ENCODE measurements around the gene GBA2.
A peak's percentile ranks its signal among the peaks of the same experiment; 100 is the strongest.

GBA2 gene

DNA sequence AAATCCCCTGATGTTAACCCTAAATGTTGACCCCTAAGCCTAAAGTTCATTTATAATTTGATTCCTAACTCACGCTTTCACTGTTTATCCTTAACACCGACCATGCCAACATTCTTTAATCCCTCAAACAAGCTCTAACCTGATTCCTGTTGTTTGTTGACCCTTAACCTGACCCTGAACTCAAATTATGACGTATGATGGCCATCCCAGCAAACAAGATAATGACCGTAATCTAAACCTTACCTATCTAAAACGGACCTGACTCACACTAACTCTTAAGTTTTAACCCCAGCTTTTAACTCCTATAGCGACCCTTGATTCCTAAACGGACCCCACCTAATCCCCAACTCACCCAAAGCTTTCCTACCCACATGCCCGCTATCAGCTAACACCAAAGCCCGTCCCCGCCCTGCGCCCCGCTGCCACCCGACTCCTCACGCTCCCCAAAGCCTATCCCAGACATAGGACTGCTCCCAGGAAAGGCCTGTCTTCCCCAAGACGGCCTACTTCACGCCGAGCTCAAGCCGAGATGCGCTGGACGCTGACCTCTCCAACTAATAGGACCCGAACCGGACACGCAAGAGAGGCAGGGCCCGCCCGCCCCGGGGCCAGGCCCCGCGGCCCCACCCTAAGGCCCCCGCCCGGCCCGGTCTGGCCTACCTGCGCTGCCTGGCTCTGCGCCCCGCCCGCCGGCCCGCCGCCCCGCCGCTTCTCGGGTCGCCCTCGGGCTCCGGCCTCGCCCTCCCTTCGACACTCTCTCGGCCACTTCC is 17.4 kb downstream of the GBA2 start:
- H3K4me1 ChIP-seq (ENCODE audit: control insufficient read depth in 2 of 2, insufficient read depth in 2 of 2, low read length in 2 of 2), result peaks cover 55 to 69% of the 10 kb centered on the region in 2 donors
- no peaks in the 10 kb centered on the region for H3K27me3 ChIP-seq (ENCODE audit: control insufficient read depth in 2 of 2, insufficient read depth in 2 of 2, low read length in 2 of 2)

DNA sequence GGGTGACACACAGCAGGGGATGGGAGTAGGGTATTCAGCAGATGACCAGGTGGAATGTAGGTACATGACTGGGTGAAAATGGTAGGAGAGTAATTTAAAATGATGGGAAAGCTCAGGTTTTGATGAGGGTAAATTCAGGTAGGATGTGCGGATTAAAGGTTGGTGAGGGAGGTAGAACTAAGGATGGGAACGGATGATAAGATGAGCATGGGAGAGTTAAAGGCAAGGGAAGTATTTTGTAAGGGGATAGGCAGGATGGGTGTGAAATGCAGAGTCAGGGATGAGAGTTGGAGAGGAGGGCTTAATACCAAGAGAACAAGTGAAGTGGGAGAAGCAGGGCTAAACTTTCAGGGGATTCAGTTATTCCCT is 18.6 kb downstream of the GBA2 start:
- Histone ChIP-seq H3K9me3 (ENCODE audit: control insufficient read depth in 2 of 2, low read length in 2 of 2) (no peaks in the 10 kb centered on the region), H3K36me3 (ENCODE audit: control insufficient read depth in 2 of 2, insufficient read depth in 2 of 2, low read length in 2 of 2) (peaks cover 8 to 12% of the 10 kb centered on the region in 2 donors), H3K27ac (ENCODE audit: low read depth in 2 of 2, low read length in 2 of 2) (peak overlapping the region; percentile 98), H3K9ac (ENCODE audit: low read depth in 1 of 2, low read length in 2 of 2) (peak overlapping the region; percentile 48 to 88), H3K4me1 (ENCODE audit: control insufficient read depth in 2 of 2, insufficient read depth in 2 of 2, low read length in 2 of 2) (peaks cover 56 to 74% of the 10 kb centered on the region in 2 donors), H3K4me3 (ENCODE audit: low read length in 2 of 2) (peak overlapping the region; percentile 89 to 94), H3K27me3 (ENCODE audit: control insufficient read depth in 2 of 2, insufficient read depth in 2 of 2, low read length in 2 of 2) (no peaks in the 10 kb centered on the region)

More for the DNA sequence above, 17.4 kb downstream of the GBA2 start:
- Histone ChIP-seq H3K9ac (ENCODE audit: low read depth in 1 of 2, low read length in 2 of 2) (peak overlapping the region; percentile 88 to 98), H3K27ac (ENCODE audit: low read depth in 2 of 2, low read length in 2 of 2) (peak overlapping the region; percentile 98), H3K36me3 (ENCODE audit: control insufficient read depth in 2 of 2, insufficient read depth in 2 of 2, low read length in 2 of 2) (peaks cover 18 to 21% of the 10 kb centered on the region in 2 donors), H3K9me3 (ENCODE audit: control insufficient read depth in 2 of 2, low read length in 2 of 2) (no peaks in the 10 kb centered on the region), H3K4me3 (ENCODE audit: low read length in 2 of 2) (peak overlapping the region; percentile 89 to 94)

DNA sequence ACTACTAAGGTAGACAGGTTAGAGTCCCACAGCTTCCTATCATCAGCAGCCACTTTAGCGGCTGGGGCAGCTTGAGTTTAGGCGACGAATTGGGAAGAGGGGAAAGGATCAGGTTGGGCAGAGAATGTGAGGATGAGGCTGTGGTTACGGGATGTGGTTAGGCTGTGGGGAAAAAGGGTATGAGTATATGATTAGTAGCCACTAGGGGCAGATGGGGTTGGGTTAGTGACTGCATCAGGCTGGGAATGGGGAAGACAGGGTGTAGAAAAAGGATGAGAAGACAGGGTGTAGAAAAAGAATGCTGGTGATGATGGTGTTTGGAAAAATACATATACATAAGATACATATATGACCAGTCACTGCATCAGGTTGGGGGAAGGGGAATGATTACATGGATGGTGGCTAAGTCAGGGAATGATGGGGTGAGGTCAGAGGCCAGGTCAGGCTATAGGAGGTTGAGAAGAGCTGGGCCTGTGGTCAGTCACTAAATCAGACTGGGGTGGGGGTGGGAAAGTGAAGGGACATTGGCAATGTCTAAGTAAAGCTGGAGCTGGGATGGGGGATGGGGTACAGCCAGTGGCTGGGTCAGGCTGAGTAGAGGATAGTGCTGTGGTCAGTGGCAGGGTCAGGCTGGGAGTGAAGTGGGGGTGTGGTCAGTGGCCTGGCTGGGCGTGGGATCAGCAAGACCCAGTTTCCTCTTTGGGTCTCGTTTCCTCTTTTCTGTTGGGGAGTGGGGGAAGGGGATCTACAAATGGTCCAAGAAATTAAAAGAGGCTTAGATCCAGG is 19.1 kb downstream of the GBA2 start:
- Histone ChIP-seq H3K9ac (ENCODE audit: low read depth in 1 of 2, low read length in 2 of 2) (peak overlapping the region; percentile 4 to 35), H3K27me3 (ENCODE audit: control insufficient read depth in 2 of 2, insufficient read depth in 2 of 2, low read length in 2 of 2) (no peaks in the 10 kb centered on the region), H3K27ac (ENCODE audit: low read depth in 2 of 2, low read length in 2 of 2) (peak overlapping the region; percentile 98), H3K4me1 (ENCODE audit: control insufficient read depth in 2 of 2, insufficient read depth in 2 of 2, low read length in 2 of 2) (peaks cover 56 to 70% of the 10 kb centered on the region in 2 donors), H3K36me3 (ENCODE audit: control insufficient read depth in 2 of 2, insufficient read depth in 2 of 2, low read length in 2 of 2) (peaks cover 8 to 12% of the 10 kb centered on the region in 2 donors), H3K9me3 (ENCODE audit: control insufficient read depth in 2 of 2, low read length in 2 of 2) (no peaks in the 10 kb centered on the region), H3K4me3 (ENCODE audit: low read length in 2 of 2) (peak overlapping the region; percentile 4 to 94)

DNA sequence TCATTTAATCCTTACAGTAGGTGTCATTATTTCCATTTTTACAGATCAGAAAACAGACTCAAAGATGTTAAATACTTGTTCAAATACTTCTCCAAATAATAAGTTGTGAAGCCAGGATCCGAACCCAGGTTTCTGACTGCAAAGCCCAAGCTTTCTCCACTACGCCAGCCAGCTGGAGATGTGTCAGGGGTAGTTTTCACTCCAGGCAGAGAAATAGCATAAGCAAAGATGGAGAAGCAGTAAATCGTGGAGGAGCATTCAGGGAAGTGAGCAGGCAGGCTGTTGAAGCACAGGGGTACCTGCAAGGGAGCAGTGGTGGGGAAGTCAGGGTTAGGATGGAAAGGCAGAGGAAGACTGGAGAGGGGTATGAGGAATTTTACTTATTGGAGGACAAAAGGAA is 19.9 kb downstream of the GBA2 start:
- Histone ChIP-seq H3K4me3 (ENCODE audit: low read length in 2 of 2) (peak overlapping the region in 1 of 2 donors; percentile 94), H3K9ac (ENCODE audit: low read depth in 1 of 2, low read length in 2 of 2) (peak overlapping the region in 1 of 2 donors; percentile 4), H3K27me3 (ENCODE audit: control insufficient read depth in 2 of 2, insufficient read depth in 2 of 2, low read length in 2 of 2) (no peaks in the 10 kb centered on the region), H3K27ac (ENCODE audit: low read depth in 2 of 2, low read length in 2 of 2) (peak overlapping the region; percentile 69 to 98), H3K36me3 (ENCODE audit: control insufficient read depth in 2 of 2, insufficient read depth in 2 of 2, low read length in 2 of 2) (peaks cover 15% of the 10 kb centered on the region in 2 donors), H3K4me1 (ENCODE audit: control insufficient read depth in 2 of 2, insufficient read depth in 2 of 2, low read length in 2 of 2) (peaks cover 55 to 65% of the 10 kb centered on the region in 2 donors), H3K9me3 (ENCODE audit: control insufficient read depth in 2 of 2, low read length in 2 of 2) (no peaks in the 10 kb centered on the region)

DNA sequence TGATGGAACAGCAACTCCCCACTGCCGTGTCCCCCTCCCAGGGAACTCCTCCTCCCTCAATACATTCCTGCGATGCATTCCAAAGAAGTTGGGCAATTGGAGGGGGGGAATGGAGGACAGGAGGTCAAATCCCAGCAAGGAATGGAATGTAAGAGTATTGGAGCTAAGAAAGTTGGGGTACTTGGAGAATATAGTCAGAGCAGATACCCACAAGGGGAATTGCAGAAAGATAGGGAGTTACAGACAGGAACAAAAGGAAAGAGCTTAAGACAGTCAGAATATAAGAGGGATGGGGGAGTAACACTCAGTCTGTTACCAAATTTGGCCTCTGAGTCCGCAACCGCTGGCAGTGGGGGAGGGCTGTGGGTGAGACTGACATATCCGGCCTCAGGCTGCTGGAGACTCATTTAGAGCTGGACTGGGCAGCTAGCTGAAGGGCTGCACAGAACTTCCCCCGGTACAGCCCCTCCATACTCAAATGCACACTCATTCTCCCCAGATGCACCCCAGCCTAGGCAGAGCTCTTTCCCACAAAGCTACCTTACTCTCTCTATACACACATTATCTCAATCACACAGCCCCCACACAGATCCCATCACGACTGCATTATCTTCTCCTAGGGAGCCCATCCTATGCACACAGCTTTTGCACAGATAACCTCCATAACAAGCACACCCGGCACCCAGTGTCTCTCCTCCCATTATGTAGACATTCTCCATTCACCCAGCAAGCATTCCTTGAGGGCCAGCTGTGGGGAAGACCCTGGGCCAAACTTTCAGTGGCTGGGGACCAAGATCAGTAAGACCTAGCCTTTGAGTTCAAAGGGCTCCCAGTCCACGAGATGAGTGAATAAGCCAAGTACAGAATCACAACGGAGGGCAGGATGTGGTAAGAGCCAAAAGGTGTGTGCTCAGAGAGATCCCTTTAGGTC is 20.7 kb downstream of the GBA2 start:
- Histone ChIP-seq H3K9me3 (ENCODE audit: control insufficient read depth in 2 of 2, low read length in 2 of 2) (no peaks in the 10 kb centered on the region), H3K9ac (ENCODE audit: low read depth in 1 of 2, low read length in 2 of 2) (peak overlapping the region; percentile 41 to 61), H3K36me3 (ENCODE audit: control insufficient read depth in 2 of 2, insufficient read depth in 2 of 2, low read length in 2 of 2) (peaks cover 23% of the 10 kb centered on the region in 2 donors), H3K4me1 (ENCODE audit: control insufficient read depth in 2 of 2, insufficient read depth in 2 of 2, low read length in 2 of 2) (peaks cover 47 to 57% of the 10 kb centered on the region in 2 donors), H3K27ac (ENCODE audit: low read depth in 2 of 2, low read length in 2 of 2) (peak overlapping the region; percentile 58 to 83), H3K27me3 (ENCODE audit: control insufficient read depth in 2 of 2, insufficient read depth in 2 of 2, low read length in 2 of 2) (no peaks in the 10 kb centered on the region), H3K4me3 (ENCODE audit: low read length in 2 of 2) (peak overlapping the region; percentile 26 to 94)

DNA sequence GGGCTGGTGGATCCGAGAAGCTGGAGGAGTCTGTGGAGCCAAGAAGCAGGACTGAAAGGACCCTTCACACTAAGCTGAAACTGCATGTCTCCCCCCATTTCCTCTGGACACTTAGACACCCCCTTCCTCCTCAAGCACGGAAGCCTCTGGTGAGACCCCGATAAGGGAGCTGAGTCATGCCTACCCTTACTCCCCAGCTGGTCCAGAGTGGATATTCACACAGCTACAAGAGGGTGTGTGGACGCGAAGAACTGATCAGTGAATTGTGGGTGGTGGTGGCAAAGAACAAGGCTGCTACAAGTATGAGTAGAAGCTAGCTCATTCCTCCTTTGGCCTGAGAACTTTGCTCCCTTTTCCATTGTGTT is 21.4 kb downstream of the GBA2 start:
- Histone ChIP-seq H3K4me1 (ENCODE audit: control insufficient read depth in 2 of 2, insufficient read depth in 2 of 2, low read length in 2 of 2) (peaks cover 41 to 51% of the 10 kb centered on the region in 2 donors), H3K9me3 (ENCODE audit: control insufficient read depth in 2 of 2, low read length in 2 of 2) (no peaks in the 10 kb centered on the region), H3K9ac (ENCODE audit: low read depth in 1 of 2, low read length in 2 of 2) (peak overlapping the region; percentile 41 to 61), H3K27ac (ENCODE audit: low read depth in 2 of 2, low read length in 2 of 2) (peak overlapping the region; percentile 58 to 83), H3K36me3 (ENCODE audit: control insufficient read depth in 2 of 2, insufficient read depth in 2 of 2, low read length in 2 of 2) (peaks cover 26 to 30% of the 10 kb centered on the region in 2 donors), H3K27me3 (ENCODE audit: control insufficient read depth in 2 of 2, insufficient read depth in 2 of 2, low read length in 2 of 2) (no peaks in the 10 kb centered on the region), H3K4me3 (ENCODE audit: low read length in 2 of 2) (peak overlapping the region; percentile 14 to 94)

DNA sequence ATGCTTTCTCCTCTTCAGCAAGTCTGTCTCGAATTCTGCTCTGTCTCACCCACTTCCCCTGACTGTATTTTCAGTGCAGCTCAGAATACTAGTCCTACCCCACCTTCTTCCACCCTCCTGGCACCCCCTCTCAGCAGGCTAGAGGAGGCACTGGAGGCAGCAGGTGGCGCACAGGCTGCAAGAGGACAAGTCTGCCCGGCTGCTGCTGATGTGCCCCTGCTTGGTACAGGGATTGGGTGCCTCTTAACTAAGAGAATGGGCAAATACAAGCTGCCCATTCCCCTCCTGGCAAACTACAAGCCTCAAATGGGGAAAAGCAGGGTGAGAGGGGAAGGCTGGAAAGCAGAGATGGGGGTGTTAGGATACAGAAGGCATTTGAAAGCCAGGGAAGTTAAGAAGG is 22.1 kb downstream of the GBA2 start:
- Histone ChIP-seq H3K9me3 (ENCODE audit: control insufficient read depth in 2 of 2, low read length in 2 of 2) (no peaks in the 10 kb centered on the region), H3K4me3 (ENCODE audit: low read length in 2 of 2) (peak overlapping the region in 1 of 2 donors; percentile 94), H3K9ac (ENCODE audit: low read depth in 1 of 2, low read length in 2 of 2) (peak overlapping the region in 1 of 2 donors; percentile 27), H3K27me3 (ENCODE audit: control insufficient read depth in 2 of 2, insufficient read depth in 2 of 2, low read length in 2 of 2) (no peaks in the 10 kb centered on the region), H3K27ac (ENCODE audit: low read depth in 2 of 2, low read length in 2 of 2) (peak overlapping the region; percentile 58 to 83), H3K36me3 (ENCODE audit: control insufficient read depth in 2 of 2, insufficient read depth in 2 of 2, low read length in 2 of 2) (peaks cover 34 to 37% of the 10 kb centered on the region in 2 donors), H3K4me1 (ENCODE audit: control insufficient read depth in 2 of 2, insufficient read depth in 2 of 2, low read length in 2 of 2) (peaks cover 40 to 51% of the 10 kb centered on the region in 2 donors)

DNA sequence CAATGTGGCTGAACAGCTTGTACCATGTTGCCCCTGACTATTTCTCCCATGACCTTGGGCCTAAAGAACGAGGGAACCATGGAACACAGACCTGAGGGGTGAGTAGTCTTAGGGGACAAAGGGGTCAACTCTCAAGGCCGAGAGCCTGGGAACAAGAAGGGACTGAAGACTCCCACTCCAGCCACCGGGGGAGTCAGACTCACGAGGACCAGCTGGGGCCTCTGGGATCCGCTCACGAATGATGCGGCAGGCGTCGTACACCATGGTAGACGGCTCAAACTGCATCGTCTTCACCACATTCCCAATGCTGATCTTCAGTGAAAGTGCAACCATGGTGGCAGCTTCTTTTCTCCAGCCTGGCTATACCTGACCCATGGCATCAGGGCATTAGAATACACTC is 23.7 kb downstream of the GBA2 start:
- Histone ChIP-seq H3K36me3 (ENCODE audit: control insufficient read depth in 2 of 2, insufficient read depth in 2 of 2, low read length in 2 of 2) (peaks cover 48 to 53% of the 10 kb centered on the region in 2 donors), H3K4me3 (ENCODE audit: low read length in 2 of 2) (no peak overlapping the region), H3K4me1 (ENCODE audit: control insufficient read depth in 2 of 2, insufficient read depth in 2 of 2, low read length in 2 of 2) (peaks cover 33 to 41% of the 10 kb centered on the region in 2 donors), H3K27me3 (ENCODE audit: control insufficient read depth in 2 of 2, insufficient read depth in 2 of 2, low read length in 2 of 2) (no peaks in the 10 kb centered on the region), H3K9ac (ENCODE audit: low read depth in 1 of 2, low read length in 2 of 2) (no peak overlapping the region), H3K9me3 (ENCODE audit: control insufficient read depth in 2 of 2, low read length in 2 of 2) (no peaks in the 10 kb centered on the region), H3K27ac (ENCODE audit: low read depth in 2 of 2, low read length in 2 of 2) (no peak overlapping the region)

DNA sequence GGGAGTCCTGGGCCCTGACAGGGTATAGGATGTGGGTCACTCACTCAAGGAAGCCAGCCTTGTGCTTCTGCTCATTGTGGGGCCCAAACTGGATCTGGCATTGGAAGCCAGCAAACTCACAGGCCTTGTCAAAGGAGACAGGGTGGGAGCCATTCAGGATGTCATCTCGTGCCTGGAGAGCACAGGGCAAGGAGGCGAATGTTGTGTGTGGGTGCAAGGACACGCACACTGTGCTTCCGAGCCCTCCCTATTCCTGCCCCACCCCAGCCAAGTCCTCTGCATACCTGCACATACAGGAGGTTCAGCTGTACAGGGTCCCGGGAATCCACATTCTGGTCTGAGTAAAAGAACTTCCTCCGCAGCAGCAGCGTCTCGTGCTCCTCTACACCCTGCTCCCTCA is 25.1 kb downstream of the GBA2 start:
- Histone ChIP-seq H3K27me3 (ENCODE audit: control insufficient read depth in 2 of 2, insufficient read depth in 2 of 2, low read length in 2 of 2) (no peaks in the 10 kb centered on the region), H3K4me1 (ENCODE audit: control insufficient read depth in 2 of 2, insufficient read depth in 2 of 2, low read length in 2 of 2) (peaks cover 19 to 27% of the 10 kb centered on the region in 2 donors), H3K9ac (ENCODE audit: low read depth in 1 of 2, low read length in 2 of 2) (no peak overlapping the region), H3K9me3 (ENCODE audit: control insufficient read depth in 2 of 2, low read length in 2 of 2) (no peaks in the 10 kb centered on the region), H3K4me3 (ENCODE audit: low read length in 2 of 2) (no peak overlapping the region), H3K36me3 (ENCODE audit: control insufficient read depth in 2 of 2, insufficient read depth in 2 of 2, low read length in 2 of 2) (peaks cover 63 to 67% of the 10 kb centered on the region in 2 donors), H3K27ac (ENCODE audit: low read depth in 2 of 2, low read length in 2 of 2) (no peak overlapping the region)
